SK-N-MC (cell line): ENCODE data around the gene DGKQ.

ENCODE experiments used
- EZH2 ChIP-seq: fragments of 200-600 bp; sonication (generic); IDR thresholded peaks from one replicate; pipeline ENCODE4 v1.6.1; 2017; ENCODE audit warnings: antibody characterized with exemption
- FOXP2 ChIP-seq: optimal IDR thresholded peaks from 2 replicates; pipeline ENCODE3; 2011; ENCODE audit warnings: mild to moderate bottlenecking, moderate library complexity; ENCODE audit not compliant: insufficient read depth; ENCODE audit errors: extremely low read length, control extremely low read depth
- POLR2AphosphoS5 ChIP-seq: IDR thresholded peaks from 2 replicates; pipeline ENCODE4 v1.6.1; 2012; ENCODE audit warnings: mild to moderate bottlenecking, low read depth, low read length, borderline replicate concordance

- TF ChIP-seq EZH2 (no peak), POLR2AphosphoS5 (no peak), FOXP2 (no peak)
These were observed 26.6 kb downstream of the DGKQ start for GRCh38 chr4:946517-947471.
